CD14-positive monocyte (primary cell): ENCODE measurements around the gene ENKD1. TPM values are rescaled to one million over a fixed set of nuclear protein-coding genes. Genes with fewer than 3 reads are reported as not detected.

Experiments
- DNase-seq, 3 donors: peaks; one replicate each; pipeline ENCODE4 v3.0.0-alpha.2; 2011 to 2022
- H2AFZ ChIP-seq: 2 replicates; pipeline ENCODE4 v1.6.0; 2012; ENCODE audit warnings: mild to moderate bottlenecking, low read depth, low read length, inconsistent platforms; ENCODE audit not compliant: insufficient read depth, poor library complexity, severe bottlenecking
- H3K27ac ChIP-seq, 2 donors: 1 replicate in 1 of 2; 2 replicates in 1 of 2; pipeline ENCODE4 v1.5.1; 2012 to 2013; ENCODE audit warnings: low read length in 2 of 2, control low read depth in 1 of 2, inconsistent platforms in 1 of 2, low read depth in 1 of 2, mild to moderate bottlenecking in 1 of 2
- H3K27me3 ChIP-seq, 2 donors: one replicate each; pipeline versions ENCODE4 v1.6.0 to v1.6.1; 2011 to 2013; ENCODE audit warnings: low read length in 2 of 2; ENCODE audit not compliant: control insufficient read depth in 2 of 2, insufficient read depth in 2 of 2
- H3K36me3 ChIP-seq, 2 donors: replicated peaks in 1 of 2; 1 replicate in 1 of 2; 2 replicates in 1 of 2; pipeline versions ENCODE4 v1.5.1 to v1.6.1; 2012 to 2013; ENCODE audit warnings: low read length in 2 of 2, control low read depth in 1 of 2, inconsistent platforms in 1 of 2, mild to moderate bottlenecking in 1 of 2; ENCODE audit not compliant: insufficient read depth in 2 of 2, control insufficient read depth in 1 of 2
- H3K4me1 ChIP-seq, 2 donors: 1 replicate in 1 of 2; 2 replicates in 1 of 2; pipeline versions ENCODE4 v1.5.1 to v1.6.1; 2012 to 2013; ENCODE audit warnings: low read length in 2 of 2, control low read depth in 1 of 2, inconsistent platforms in 1 of 2, mild to moderate bottlenecking in 1 of 2, moderate library complexity in 1 of 2; ENCODE audit not compliant: insufficient read depth in 2 of 2, control insufficient read depth in 1 of 2
- H3K4me2 ChIP-seq: replicated peaks from 2 replicates; pipeline ENCODE3; 2012; ENCODE audit warnings: low read length, moderate library complexity, mild to moderate bottlenecking; ENCODE audit not compliant: poor library complexity, severe bottlenecking; ENCODE audit errors: extremely low read depth
- H3K4me3 ChIP-seq, 3 experiments: fragments of 200-600 bp in 1 of 3; sonication (generic) in 1 of 3; replicated peaks in 1 of 3; 1 replicate in 2 of 3; 2 replicates in 1 of 3; pipeline ENCODE4 v1.5.1; 2011 to 2013; ENCODE audit warnings: low read length in 3 of 3, mild to moderate bottlenecking in 3 of 3, control low read depth in 2 of 3, low read depth in 2 of 3, inconsistent platforms in 1 of 3, moderate library complexity in 1 of 3
- H3K79me2 ChIP-seq: 2 replicates; pipeline ENCODE4 v1.6.0; 2012; ENCODE audit warnings: mild to moderate bottlenecking, control low read depth, inconsistent platforms, low read length, moderate library complexity; ENCODE audit not compliant: insufficient read depth
- H3K9ac ChIP-seq: 2 replicates; pipeline ENCODE4 v1.6.0; 2017; ENCODE audit warnings: low read length, mild to moderate bottlenecking; ENCODE audit not compliant: insufficient read depth, poor library complexity, severe bottlenecking
- H3K9me3 ChIP-seq, 2 donors: replicated peaks in 1 of 2; 1 replicate in 1 of 2; 2 replicates in 1 of 2; pipeline versions ENCODE4 v1.5.1 to v1.6.1; 2012 to 2013; ENCODE audit warnings: low read length in 2 of 2, control low read depth in 1 of 2; ENCODE audit not compliant: control insufficient read depth in 1 of 2, insufficient read depth in 1 of 2
- H4K20me1 ChIP-seq: 2 replicates; pipeline ENCODE4 v1.6.0; 2012; ENCODE audit warnings: mild to moderate bottlenecking, low read length, control low read depth, moderate library complexity; ENCODE audit not compliant: insufficient read depth
- H3K27ac Mint-ChIP-seq, 7 donors: one replicate each; pipeline ENCODE4 v1.8.0; 2020; ENCODE audit warnings: mild to moderate bottlenecking in 7 of 7, mixed read lengths in 7 of 7, moderate library complexity in 6 of 7, inconsistent platforms in 2 of 7
- H3K27me3 Mint-ChIP-seq, 3 donors: one replicate each; pipeline ENCODE4 v1.8.0; 2021 to 2022; ENCODE audit warnings: low read depth in 3 of 3, mild to moderate bottlenecking in 3 of 3, mixed read lengths in 3 of 3, moderate library complexity in 3 of 3, inconsistent platforms in 1 of 3
- H3K36me3 Mint-ChIP-seq, 2 donors: one replicate each; pipeline ENCODE4 v1.8.0; 2020; ENCODE audit warnings: mixed read lengths in 2 of 2, inconsistent platforms in 1 of 2, mild to moderate bottlenecking in 1 of 2
- H3K4me1 Mint-ChIP-seq: one replicate; pipeline ENCODE4 v1.8.0; 2020; ENCODE audit warnings: mild to moderate bottlenecking, mixed read lengths
- H3K4me3 Mint-ChIP-seq, 2 donors: one replicate each; pipeline ENCODE4 v1.8.0; 2020; ENCODE audit warnings: mild to moderate bottlenecking in 2 of 2, mixed read lengths in 2 of 2, moderate library complexity in 1 of 2
- H3K9me3 Mint-ChIP-seq, 7 donors: one replicate each; pipeline ENCODE4 v1.8.0; 2020 to 2022; ENCODE audit warnings: mixed read lengths in 7 of 7, mild to moderate bottlenecking in 6 of 7, moderate library complexity in 6 of 7, inconsistent platforms in 2 of 7
- CTCF ChIP-seq: fragments of 200-600 bp; IDR thresholded peaks from one replicate; pipeline ENCODE4 v1.8.0; 2022; ENCODE audit warnings: antibody characterized with exemption, mild to moderate bottlenecking
- WGBS: methylation state at CpG from one replicate; pipeline ENCODE4 v1.1.5; 2013; ENCODE audit warnings: missing lambda C conversion rate; ENCODE audit not compliant: insufficient coverage; 5-methylcytosine and 5-hydroxymethylcytosine counted together
- intact Hi-C, 2 donors: fragments of 100-400 bp; cut with micrococcal nuclease; formaldehyde crosslinking; loops; one replicate each; pipeline versions ENCODE4 v1.15.0 to v1.15.1; 2023
- polyA plus RNA-seq, 3 donors: library from polyadenylated mRNA; depleted of rRNA in 1 of 3; unstranded in 2 of 3; stranded (reverse) in 1 of 3; fragments of 300-500 nt in 2 of 3; fragments of >200 nt in 1 of 3; fragmentation: Illumina TruSeq in 2 of 3; gene quantifications; 1 replicate in 2 of 3; 2 replicates in 1 of 3; pipeline ENCODE4 v1.2.3, GENCODE V29; 2012 to 2021

The ENKD1 gene
- polyA plus RNA-seq, 3 donors = 0.92 to 6.2 (median 3.2) TPM

GRCh38 chr16:67660564-67661028 is 6.0 kb downstream of the ENKD1 start, which contains the start of gene PARD6A:
PARD6A (plus strand) TSS chr16:67660960; CDS start chr16:67661039, 79 bp downstream.
- Histone ChIP-seq H4K20me1 (no peaks in the 10 kb centered on the region), H3K79me2 (peaks cover 8% of the 10 kb centered on the region), H3K27me3 (peaks cover 0 to 5% of the 10 kb centered on the region in 2 donors), H3K4me1 (peaks cover 20 to 30% of the 10 kb centered on the region in 2 donors), H3K36me3 (peaks cover 0 to 4% of the 10 kb centered on the region in 2 donors), H3K27ac (peak within 1 kb of the TSS; percentile 87 to 94), H2AFZ (peak within 1 kb of the TSS; percentile 94), H3K4me3 (peak within 1 kb of the TSS; percentile 74 to 92 (median 92)), H3K9ac (peak within 1 kb of the TSS; percentile 76), H3K4me2 (peak within 1 kb of the TSS; percentile 98), H3K9me3 (no peaks in the 10 kb centered on the region)
- Mint-ChIP-seq H3K27me3 (peaks cover 8 to 11% (median 10%) of the 10 kb centered on the region in 3 donors), H3K9me3 (no peaks in the 10 kb centered on the region), H3K36me3 (peaks cover 14 to 23% of the 10 kb centered on the region in 2 donors), H3K4me3 (peak within 1 kb of the TSS; percentile 90 to 92), H3K4me1 (peaks cover 21% of the 10 kb centered on the region), H3K27ac (peak within 1 kb of the TSS; percentile 96 to 99 (median 98))
- peak; percentile 95 to 96 (median 96) for DNase-seq
- TF ChIP-seq CTCF = no peak
- intact Hi-C loops = loop anchor here (2.0 to 10.0 kb wide), 6 partner anchors 98 to 424 kb away; partner anchors contain the start of genes CENPT (in 1 of the 2), CTCF (in 1 of the 2), NFATC3 (in 1 of the 2) and NUTF2 (in 1 of the 2)
- under 1% methylated on average over 40 of the region's 48 CpGs for WGBS

- WGBS = under 1% methylated on average over 81 of the region's 83 CpGs
These were observed 6.6 kb downstream of the ENKD1 start, which contains the start of gene ACD for GRCh38 chr16:67659675-67660563. ACD (minus strand) TSS chr16:67660260; CDS start chr16:67660220, 40 bp downstream.

More at GRCh38 chr16:67659675-67660563, 6.6 kb downstream of the ENKD1 start, which contains the start of gene ACD:
- Histone ChIP-seq H3K79me2 (peaks cover 8% of the 10 kb centered on the region), H3K36me3 (peaks cover 0 to 4% of the 10 kb centered on the region in 2 donors), H3K27ac (peak within 1 kb of the TSS; percentile 87 to 94), H3K9me3 (no peaks in the 10 kb centered on the region), H3K27me3 (peaks cover 0 to 5% of the 10 kb centered on the region in 2 donors), H3K9ac (peak within 1 kb of the TSS; percentile 76), H4K20me1 (no peaks in the 10 kb centered on the region), H2AFZ (peak within 1 kb of the TSS; percentile 94), H3K4me1 (peaks cover 20 to 27% of the 10 kb centered on the region in 2 donors), H3K4me3 (peak within 1 kb of the TSS; percentile 74 to 92 (median 92)), H3K4me2 (peak within 1 kb of the TSS; percentile 98)
- Mint-ChIP-seq H3K27me3 (peaks cover 8 to 11% (median 10%) of the 10 kb centered on the region in 3 donors), H3K27ac (peak within 1 kb of the TSS; percentile 96 to 99 (median 98)), H3K4me3 (peak within 1 kb of the TSS; percentile 90 to 92), H3K9me3 (no peaks in the 10 kb centered on the region), H3K4me1 (peaks cover 21% of the 10 kb centered on the region), H3K36me3 (peaks cover 14 to 23% of the 10 kb centered on the region in 2 donors)
- intact Hi-C loops = loop anchor here (2.0 to 10.0 kb wide), 7 partner anchors 97 to 425 kb away; partner anchors contain the start of genes CENPT (in 1 of the 2), CTCF (in 1 of the 2), NFATC3 (in 1 of the 2) and NUTF2 (in 1 of the 2)
- peak; percentile 86 to 93 (median 90) for DNase-seq
- TF ChIP-seq CTCF = no peak
